HG02759 (cell line): ENCODE measurements around the gene SCN4A.

ENCODE experiments used
- ATAC-seq: cut with Tn5 transposase; IDR thresholded peaks from one replicate; pipeline ENCODE4 v1.9.1; 2021; ENCODE audit warnings: mild to moderate bottlenecking, moderate library complexity; ENCODE audit not compliant: unreplicated experiment

The SCN4A gene

GRCh38 chr17:63960006-63960405 is 12.7 kb downstream of the SCN4A start:
- no peak for ATAC-seq

GRCh38 chr17:63956296-63956920 is 16.3 kb downstream of the SCN4A start:
- ATAC-seq = no peak

GRCh38 chr17:63955791-63956190 is 16.9 kb downstream of the SCN4A start:
- no peak for ATAC-seq

- ATAC-seq = no peak
These were observed 17.5 kb downstream of the SCN4A start for GRCh38 chr17:63955232-63955631.

GRCh38 chr17:63954402-63955063 is 18.2 kb downstream of the SCN4A start:
- peak; percentile 64 for ATAC-seq

- no peak for ATAC-seq
These were observed 21.5 kb downstream of the SCN4A start for GRCh38 chr17:63950940-63951907.

GRCh38 chr17:63949576-63950250 is 23.0 kb downstream of the SCN4A start:
- no peak for ATAC-seq

- no peak for ATAC-seq
These were observed 24.2 kb downstream of the SCN4A start for GRCh38 chr17:63948521-63948920.

- ATAC-seq = no peak
These were observed 24.9 kb downstream of the SCN4A start for GRCh38 chr17:63947711-63948330.

GRCh38 chr17:63946440-63947363 is 26.0 kb downstream of the SCN4A start:
- peak; percentile 49 for ATAC-seq

- ATAC-seq = peak; percentile 45
These were observed 26.8 kb downstream of the SCN4A start for GRCh38 chr17:63945784-63946439.

- ATAC-seq = no peak
These were observed 27.8 kb downstream of the SCN4A start for GRCh38 chr17:63944736-63945499.

GRCh38 chr17:63943745-63944144 is 29.0 kb downstream of the SCN4A start:
- ATAC-seq = no peak

- no peak for ATAC-seq
These were observed 30.3 kb downstream of the SCN4A start for GRCh38 chr17:63942309-63942985.

GRCh38 chr17:63941751-63942150 is 31.0 kb downstream of the SCN4A start:
- no peak for ATAC-seq

GRCh38 chr17:63941162-63941561 is 31.6 kb downstream of the SCN4A start:
- ATAC-seq = no peak

- ATAC-seq = no peak
These were observed 32.1 kb downstream of the SCN4A start for GRCh38 chr17:63940584-63940983.

GRCh38 chr17:63939884-63940283 is 32.8 kb downstream of the SCN4A start:
- ATAC-seq = no peak
